GM12878 (cell line): ENCODE data around the gene DNASE1L3. TPM values are rescaled to one million over a fixed set of nuclear protein-coding genes. Genes with fewer than 3 reads are reported as not detected.

Source experiments
- ATAC-seq: fragments of 200-7000 bp; cut with Tn5 transposase; 3 replicates; pipeline ENCODE4 v1.9.1; 2020; ENCODE audit warnings: mild to moderate bottlenecking, moderate library complexity
- BruUV-seq: library from RNA; stranded (reverse); fragments of 400-500 nt; replicated peaks from 2 replicates; lab custom pipeline; 2021; lab: Mats Ljungman, UMichigan
- CTCF ChIA-PET: fragments of 300-600 bp; sonication (Branson Sonifier 250); formaldehyde crosslinking; extraction: SDS; loops from one replicate; lab custom pipeline; 2021; ENCODE audit warnings: inconsistent platforms; lab: Yijun Ruan, JAX
- POLR2A ChIA-PET: fragments of 350-600 bp; formaldehyde crosslinking; extraction: SDS; loops from one replicate; lab custom pipeline; 2021; ENCODE audit warnings: inconsistent platforms; lab: Charles Lee
- RAD21 ChIA-PET: fragments of 300-600 bp; sonication (Branson Sonifier 250); formaldehyde crosslinking; loops from one replicate; lab custom pipeline; 2023; ENCODE audit warnings: antibody characterized with exemption; ENCODE audit not compliant: unreplicated experiment; lab: Charles Lee
- SMC1A ChIA-PET: fragments of 300-600 bp; sonication (Branson Sonifier 250); formaldehyde crosslinking; loops from one replicate; lab custom pipeline; 2023; ENCODE audit not compliant: unreplicated experiment, uncharacterized antibody; lab: Charles Lee
- DNase-seq: peaks from one replicate; pipeline ENCODE4 v3.0.0-alpha.2; 2011; ENCODE audit warnings: low read depth, low spot score
- FAIRE-seq: peaks from 3 replicates; lab custom pipeline; 2011; peaks lifted over from hg19 to GRCh38; lab: Jason Lieb, UNC
- H2AFZ ChIP-seq: 2 replicates; pipeline ENCODE4 v1.6.0; 2011; ENCODE audit warnings: low read depth, low read length, control low read depth; ENCODE audit not compliant: control insufficient read depth
- H3K27ac ChIP-seq: 2 replicates; pipeline ENCODE4 v1.5.1; 2011; ENCODE audit warnings: control low read depth; ENCODE audit not compliant: control insufficient read depth, insufficient read depth
- H3K27me3 ChIP-seq, 2 experiments: replicated peaks in 1 of 2; 2 replicates each; pipeline versions ENCODE4 v1.6.0 to v1.6.1; 2011; ENCODE audit warnings: low read length in 1 of 2; ENCODE audit not compliant: control insufficient read depth in 2 of 2, insufficient read depth in 2 of 2
- H3K36me3 ChIP-seq, 2 experiments: 2 replicates each; pipeline ENCODE4 v1.5.1; 2011; ENCODE audit warnings: low read length in 1 of 2; ENCODE audit not compliant: control insufficient read depth in 2 of 2, insufficient read depth in 2 of 2
- H3K4me1 ChIP-seq: 2 replicates; pipeline ENCODE4 v1.6.1; 2011; ENCODE audit warnings: mild to moderate bottlenecking, low read length, moderate library complexity, mixed read lengths; ENCODE audit not compliant: control insufficient read depth, insufficient read depth
- H3K4me2 ChIP-seq: 2 replicates; pipeline ENCODE4 v1.6.0; 2011; ENCODE audit warnings: control low read depth; ENCODE audit not compliant: control insufficient read depth, insufficient read depth
- H3K4me3 ChIP-seq: fragments of 200-600 bp; sonication (generic); 2 replicates; pipeline ENCODE4 v1.5.1; 2016
- H3K79me2 ChIP-seq: 2 replicates; pipeline ENCODE4 v1.6.0; 2011; ENCODE audit warnings: low read length; ENCODE audit not compliant: control insufficient read depth, insufficient read depth
- H3K9ac ChIP-seq: 2 replicates; pipeline ENCODE4 v1.8.0; 2011; ENCODE audit warnings: low read length, control low read depth, mixed read lengths; ENCODE audit not compliant: control insufficient read depth, insufficient read depth
- H3K9me3 ChIP-seq: replicated peaks from 3 replicates; pipeline ENCODE4 v1.5.1; 2011; ENCODE audit warnings: mild to moderate bottlenecking, low read length; ENCODE audit not compliant: control insufficient read depth, insufficient read depth
- H4K20me1 ChIP-seq: 2 replicates; pipeline ENCODE4 v1.6.0; 2011; ENCODE audit not compliant: control insufficient read depth, insufficient read depth
- E2F4 ChIP-seq: IDR thresholded peaks from 2 replicates; pipeline ENCODE4 v1.6.1; 2012; ENCODE audit warnings: low read depth, low read length, improper control_type of control experiment
- HDAC6 ChIP-seq: fragments of 200-600 bp; sonication (generic); IDR thresholded peaks from one replicate; pipeline ENCODE4 v1.8.0; 2017; ENCODE audit warnings: antibody characterized with exemption; ENCODE audit not compliant: unreplicated experiment
- JUNB ChIP-seq: IDR thresholded peaks from 2 replicates; pipeline ENCODE4 v1.6.1; 2016; ENCODE audit warnings: antibody characterized with exemption, mild to moderate bottlenecking
- NR2C2 ChIP-seq: IDR thresholded peaks from 2 replicates; pipeline ENCODE4 v1.6.1; 2011; ENCODE audit warnings: borderline replicate concordance, low read depth; ENCODE audit not compliant: control insufficient read depth, insufficient read length
- REST ChIP-seq: IDR thresholded peaks from 2 replicates; pipeline ENCODE4 v1.6.1; 2012; ENCODE audit warnings: mild to moderate bottlenecking, low read depth, low read length
- SMAD5 ChIP-seq: IDR thresholded peaks from 2 replicates; pipeline ENCODE4 v1.6.1; 2016; ENCODE audit warnings: antibody characterized with exemption, low read depth
- WGBS: methylation state at CpG from one replicate; pipeline ENCODE4 v1.1.6; 2016; ENCODE audit warnings: low lambda C conversion rate; ENCODE audit not compliant: insufficient replicate concordance, insufficient coverage; ENCODE audit errors: missing lambda C conversion rate; 5-methylcytosine and 5-hydroxymethylcytosine counted together
- in situ Hi-C: fragments of 300-500 bp; cut with MboI; formaldehyde crosslinking; loops from 9 replicates; pipeline ENCODE4 v1.14.3; 2018; ENCODE audit warnings: mixed read lengths
- intact Hi-C: fragments of 100-400 bp; cut with micrococcal nuclease; formaldehyde crosslinking; loops from one replicate; pipeline ENCODE4 v1.14.2; 2022; ENCODE audit not compliant: unreplicated experiment
- polyA plus RNA-seq, 11 experiments: library from polyadenylated mRNA; depleted of rRNA in 4 of 11; unstranded in 6 of 11; stranded (reverse) in 5 of 11; fragments of >200 nt; fragmentation: Nextera tagmentation in 4 of 11; fragmentation: Illumina TruSeq in 1 of 11; extraction: Ambion mirVana in 4 of 11; extraction: Trizol in 1 of 11; gene quantifications; 1 replicate in 1 of 11; 2 replicates in 10 of 11; pipeline versions ENCODE4 v1.2.1 to v1.2.3, GENCODE V29; 2011 to 2016; ENCODE audit warnings: inconsistent platforms in 2 of 11, missing spikeins in 2 of 11, low read depth in 1 of 11
- total RNA-seq, 4 experiments: library from RNA; depleted of rRNA in 3 of 4; stranded (reverse); fragments of >200 nt in 3 of 4; fragmentation: Illumina TruSeq in 1 of 4; extraction: Trizol in 1 of 4; gene quantifications; 2 replicates each; pipeline versions ENCODE4 v1.2.1 to v1.2.3, GENCODE V29; 2013 to 2021

Gene DNASE1L3
- total and polyA plus RNA-seq, 10 of the 15 experiments (the other 5 are each of a cell fraction or from before 2014, with no cell fraction given), result 3.2 to 72.1 (median 6.3) TPM

GRCh38 chr3:58246148-58247047, 35.6 kb upstream of the DNASE1L3 start:
- Histone ChIP-seq H3K36me3 (no peaks in the 10 kb centered on the region; a peak in 1 of 4 replicates), H3K9ac (no peak overlapping the region)
- POLR2A ChIA-PET, result no interaction called here
- intact Hi-C loops, result no loop called here
- no peak for TF ChIP-seq SMAD5
- no peak for TF ChIP-seq E2F4
- TF ChIP-seq REST, result no peak
- no peak for TF ChIP-seq JUNB
- no peak for TF ChIP-seq HDAC6
- no peak for TF ChIP-seq NR2C2
- TF ChIP-seq, all 136 proteins: peak for 0
- no peaks in the 10 kb centered on the region; the same call in 1 of the 2 replicates for H3K79me2 ChIP-seq
- no peaks in the 10 kb centered on the region for H3K27me3 ChIP-seq
- no peak for DNase-seq
- no peak for ATAC-seq
- H3K27ac ChIP-seq, result no peak overlapping the region
- no peaks in the 10 kb centered on the region for H4K20me1 ChIP-seq
- no TSS peak for BruUV-seq
- no peak for FAIRE-seq
- ChIA-PET SMC1A (no interaction called here), CTCF (no interaction called here), RAD21 (no interaction called here)
- no peaks in the 10 kb centered on the region for H3K9me3 ChIP-seq
- H3K4me2 ChIP-seq, result no peak overlapping the region
- 63% methylated on average over 7 of the region's 8 CpGs for WGBS
- H3K4me1 ChIP-seq, result peaks cover 9% of the 10 kb centered on the region
- no peak overlapping the region for H3K4me3 ChIP-seq
- H2AFZ ChIP-seq, result no peak overlapping the region
- in situ Hi-C loops, result no loop called here
